NOMO-1 treated with dmso at 0.1 percent for 144 hours (cell line): ENCODE data around the gene RNF224.
A peak's percentile ranks its signal among the peaks of the same experiment; 100 is the strongest.

Source experiments
- DNase-seq: peaks from one replicate; lab custom pipeline; 2025; ENCODE audit not compliant: unreplicated experiment; lab: John Stamatoyannopoulos, UW

RNF224 gene

GRCh38 chr9:137213160-137214060 is 13.9 kb upstream of the RNF224 start:
- DNase-seq = no peak

GRCh38 chr9:137214620-137215019 is 12.7 kb upstream of the RNF224 start:
- no peak for DNase-seq

GRCh38 chr9:137215196-137215986 is 11.9 kb upstream of the RNF224 start:
- DNase-seq = no peak

- DNase-seq = no peak
These were observed 10.9 kb upstream of the RNF224 start for GRCh38 chr9:137216188-137216965.

- no peak for DNase-seq
These were observed 9.8 kb upstream of the RNF224 start for GRCh38 chr9:137217276-137218211.

- no peak for DNase-seq
These were observed 9.0 kb upstream of the RNF224 start for GRCh38 chr9:137218212-137218753.

GRCh38 chr9:137218754-137219271 is 8.5 kb upstream of the RNF224 start:
- no peak for DNase-seq

- DNase-seq = no peak
These were observed 7.5 kb upstream of the RNF224 start for GRCh38 chr9:137219757-137220316.

- DNase-seq = no peak
These were observed 6.8 kb upstream of the RNF224 start for GRCh38 chr9:137220317-137221094.

- DNase-seq = no peak
These were observed 6.2 kb upstream of the RNF224 start for GRCh38 chr9:137221095-137221505.

- DNase-seq = no peak
These were observed 5.7 kb upstream of the RNF224 start for GRCh38 chr9:137221506-137222111.

- no peak for DNase-seq
These were observed 4.9 kb upstream of the RNF224 start, which contains the start of gene RNF208 for GRCh38 chr9:137222190-137223077. TSS of gene RNF208 (minus strand) at chr9:137222240. CDS start at chr9:137221212, 1,028 bp downstream.

GRCh38 chr9:137223078-137223970 is 4.0 kb upstream of the RNF224 start:
- peak; percentile 98 for DNase-seq

- no peak for DNase-seq
These were observed 2.2 kb upstream of the RNF224 start, which contains the start of gene CYSRT1 for GRCh38 chr9:137224830-137225694. TSS of gene CYSRT1 (plus strand) at chr9:137225174. CDS start at chr9:137225622, 448 bp downstream.
